ENCODE results near the gene ARHGEF19.

GRCh38 chr1:16210581-16210980 is 1.9 kb downstream of the ARHGEF19 start:
- TF ChIP-seq, protein P1, sequence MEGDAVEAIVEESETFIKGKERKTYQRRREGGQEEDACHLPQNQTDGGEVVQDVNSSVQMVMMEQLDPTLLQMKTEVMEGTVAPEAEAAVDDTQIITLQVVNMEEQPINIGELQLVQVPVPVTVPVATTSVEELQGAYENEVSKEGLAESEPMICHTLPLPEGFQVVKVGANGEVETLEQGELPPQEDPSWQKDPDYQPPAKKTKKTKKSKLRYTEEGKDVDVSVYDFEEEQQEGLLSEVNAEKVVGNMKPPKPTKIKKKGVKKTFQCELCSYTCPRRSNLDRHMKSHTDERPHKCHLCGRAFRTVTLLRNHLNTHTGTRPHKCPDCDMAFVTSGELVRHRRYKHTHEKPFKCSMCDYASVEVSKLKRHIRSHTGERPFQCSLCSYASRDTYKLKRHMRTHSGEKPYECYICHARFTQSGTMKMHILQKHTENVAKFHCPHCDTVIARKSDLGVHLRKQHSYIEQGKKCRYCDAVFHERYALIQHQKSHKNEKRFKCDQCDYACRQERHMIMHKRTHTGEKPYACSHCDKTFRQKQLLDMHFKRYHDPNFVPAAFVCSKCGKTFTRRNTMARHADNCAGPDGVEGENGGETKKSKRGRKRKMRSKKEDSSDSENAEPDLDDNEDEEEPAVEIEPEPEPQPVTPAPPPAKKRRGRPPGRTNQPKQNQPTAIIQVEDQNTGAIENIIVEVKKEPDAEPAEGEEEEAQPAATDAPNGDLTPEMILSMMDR (IDR thresholded peaks at IDR 0.05 in 8 of 11, conservative IDR thresholded peaks at IDR 0.05 in 3 of 11) = no peak
- TF ChIP-seq POLR2A (IDR thresholded peaks at IDR 0.05) = no peak

Measured in spleen (tissue), 7 donors.